T-helper 22 cell (primary cell): ENCODE results near the gene NDUFAF5.
A peak's percentile ranks its signal among the peaks of the same experiment; 100 is the strongest.
"Not testable (repeated sequence)": the region's sequence is repeated elsewhere in the genome, so short reads cannot be mapped to it uniquely, and the experiment has no call there.

Experiments used
- DNase-seq: peaks from one replicate; pipeline ENCODE4 v3.0.0-alpha.2; 2020; ENCODE audit warnings: low read depth

NDUFAF5 gene, protein sequence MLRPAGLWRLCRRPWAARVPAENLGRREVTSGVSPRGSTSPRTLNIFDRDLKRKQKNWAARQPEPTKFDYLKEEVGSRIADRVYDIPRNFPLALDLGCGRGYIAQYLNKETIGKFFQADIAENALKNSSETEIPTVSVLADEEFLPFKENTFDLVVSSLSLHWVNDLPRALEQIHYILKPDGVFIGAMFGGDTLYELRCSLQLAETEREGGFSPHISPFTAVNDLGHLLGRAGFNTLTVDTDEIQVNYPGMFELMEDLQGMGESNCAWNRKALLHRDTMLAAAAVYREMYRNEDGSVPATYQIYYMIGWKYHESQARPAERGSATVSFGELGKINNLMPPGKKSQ

DNA sequence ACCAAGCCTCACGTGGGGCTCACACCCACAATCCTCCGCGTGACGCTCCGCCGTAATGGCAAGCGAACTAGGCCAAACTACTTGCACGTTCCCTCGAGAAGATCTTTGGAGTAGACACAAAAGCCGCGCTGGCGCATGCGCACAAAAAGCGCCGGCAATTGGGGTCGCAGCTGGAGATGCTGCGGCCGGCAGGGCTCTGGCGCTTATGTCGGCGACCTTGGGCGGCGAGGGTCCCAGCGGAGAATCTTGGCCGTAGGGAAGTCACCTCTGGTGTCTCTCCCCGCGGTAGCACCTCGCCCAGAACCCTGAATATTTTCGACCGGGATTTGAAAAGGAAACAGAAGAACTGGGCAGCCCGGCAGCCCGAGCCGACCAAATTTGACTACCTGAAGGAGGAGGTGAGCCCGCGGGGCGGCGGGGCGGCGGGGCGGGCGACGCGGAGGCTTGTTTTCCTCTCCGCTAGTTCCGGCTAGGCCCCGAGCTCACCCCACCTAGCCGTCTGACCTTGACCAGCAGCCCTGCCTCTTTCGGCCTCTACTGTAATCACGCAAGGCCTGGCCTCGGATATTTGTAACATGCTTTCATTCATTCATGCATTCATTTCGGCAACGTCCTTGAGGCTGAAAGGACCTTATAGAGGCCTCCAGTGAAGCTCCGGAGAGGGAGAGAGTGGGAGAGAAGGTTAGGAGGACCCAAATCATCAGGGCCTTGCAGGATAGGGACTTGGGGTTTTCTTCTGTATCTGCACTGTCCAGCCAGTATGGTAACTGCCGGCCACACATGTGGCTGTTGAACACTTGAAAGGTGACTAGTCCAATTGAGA is at the start of gene NDUFAF5, which contains the start of gene ESF1:
Gene NDUFAF5, plus strand, starts transcription at position 136 of the 823 bp plus-strand sequence. Its CDS starts 41 bp downstream, at position 177.
Gene ESF1, minus strand, starts transcription at position 27 of the 823 bp plus-strand sequence. CDS start 1,779 bp downstream, outside the sequence.
- DNase-seq, result peak; percentile 85

DNA sequence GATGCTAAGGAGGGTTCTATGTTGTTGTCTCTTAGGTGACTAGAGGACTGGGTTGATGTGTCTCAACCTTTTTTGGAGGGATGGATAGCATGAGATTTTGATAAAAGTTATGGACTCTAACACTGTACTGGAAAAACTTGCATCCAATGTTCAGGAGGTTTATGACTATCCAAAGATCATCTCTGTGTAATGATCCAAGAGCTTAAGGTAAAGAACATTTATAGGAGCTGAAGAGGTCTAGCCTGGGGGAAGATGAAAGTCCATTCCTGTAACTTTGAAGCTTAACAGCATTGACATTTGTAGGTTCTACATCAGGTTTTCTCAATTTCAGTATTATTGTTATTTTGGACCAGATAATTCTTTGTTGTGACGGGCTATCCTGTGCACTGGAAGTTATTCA is 49.0 kb upstream of the NDUFAF5 start:
- no peak for DNase-seq

DNA sequence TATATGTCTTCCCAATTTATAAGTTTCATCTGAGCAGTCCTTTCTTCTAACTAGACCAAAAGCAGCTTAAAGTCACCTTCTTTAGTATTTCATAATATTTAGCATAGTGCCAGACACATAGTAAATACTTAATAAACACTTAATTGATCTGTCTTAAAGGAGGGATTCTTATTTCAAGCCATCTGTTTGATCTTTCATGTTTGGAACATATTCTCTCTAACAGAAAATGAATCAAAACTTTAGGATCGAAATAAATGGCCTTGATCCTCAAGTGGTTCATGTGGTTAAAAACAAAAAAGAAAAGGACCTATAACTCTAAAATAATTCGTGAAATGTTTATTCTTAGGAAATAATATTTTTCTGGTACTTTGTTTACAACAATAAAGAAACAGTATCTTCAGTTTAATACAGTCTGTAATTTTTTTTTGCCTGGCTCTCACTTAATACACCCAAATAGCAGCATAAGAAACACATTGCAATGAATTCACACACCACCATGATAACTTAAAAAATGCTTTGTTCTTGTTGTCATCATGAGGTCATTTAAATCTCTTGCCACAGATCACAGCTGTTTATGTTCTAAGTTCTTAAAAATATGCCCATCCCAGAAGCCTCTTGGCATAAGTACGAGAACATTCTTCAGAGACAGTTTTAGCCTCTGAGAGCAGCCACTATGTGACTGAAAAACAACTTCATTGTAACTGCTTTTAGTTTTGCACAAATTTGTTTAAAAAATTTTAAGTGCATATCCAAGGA is 48.2 kb upstream of the NDUFAF5 start:
- DNase-seq, result no peak

DNA sequence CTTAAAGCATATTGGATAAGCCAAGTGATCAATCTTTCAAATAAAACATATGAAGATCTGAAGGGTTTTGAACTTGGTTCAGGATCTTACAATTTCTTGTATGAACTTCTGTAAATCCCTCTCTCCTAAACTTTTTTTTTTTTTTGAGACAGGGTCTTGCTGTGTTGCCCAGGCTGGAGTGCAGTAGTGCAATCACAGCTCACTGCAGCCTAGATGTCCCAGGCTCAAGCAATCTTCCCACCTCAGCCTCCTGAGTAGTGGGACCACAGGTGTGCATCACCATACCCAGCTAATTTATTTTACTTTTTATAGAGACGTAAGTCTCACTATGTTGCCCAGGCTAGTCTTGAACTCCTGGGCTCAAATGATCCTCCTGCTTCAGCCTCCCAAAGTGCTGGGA is 46.6 kb upstream of the NDUFAF5 start:
- not testable (repeated sequence) for DNase-seq

DNA sequence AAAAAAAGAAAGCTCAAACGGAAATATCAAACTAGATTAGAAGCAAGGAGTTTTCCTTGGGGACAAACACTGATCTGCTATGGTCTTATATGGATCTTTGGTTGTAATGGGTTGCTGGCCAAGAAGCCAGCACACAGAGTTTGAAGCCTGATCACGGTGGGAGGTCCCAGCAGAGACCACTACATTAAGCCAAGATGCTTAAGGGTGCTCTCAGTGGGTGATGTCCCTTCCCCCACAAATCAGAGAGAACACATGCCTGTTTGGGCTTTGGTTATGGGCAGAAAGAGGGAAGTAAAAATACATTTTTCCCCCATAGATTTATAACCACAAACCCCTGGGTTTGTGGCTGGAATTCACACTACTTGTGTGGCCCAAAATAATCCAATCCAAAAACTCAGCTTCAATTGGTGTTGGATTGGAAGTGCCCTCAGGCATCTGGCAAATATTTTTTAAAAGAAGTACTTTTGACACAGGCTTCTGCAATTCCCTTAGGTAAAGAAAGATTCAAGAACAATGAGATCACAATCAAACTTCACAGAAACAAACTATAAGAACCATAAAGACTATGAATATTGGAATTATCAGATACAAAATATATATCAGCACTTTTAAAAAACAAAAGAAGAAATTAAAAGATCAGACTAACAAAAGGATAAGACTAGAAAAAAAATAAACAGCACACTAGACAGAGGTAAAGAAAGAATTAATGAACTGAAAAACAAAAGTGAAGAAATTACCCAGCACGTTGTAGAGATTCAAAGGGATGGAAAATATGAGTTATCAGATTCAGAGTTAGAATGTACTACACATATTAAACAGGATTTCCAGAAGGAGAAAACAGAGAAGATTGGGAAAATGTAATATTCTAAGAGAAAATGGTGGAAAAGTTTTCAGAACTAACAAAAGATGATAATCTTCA is 44.8 kb upstream of the NDUFAF5 start:
- no peak for DNase-seq

DNA sequence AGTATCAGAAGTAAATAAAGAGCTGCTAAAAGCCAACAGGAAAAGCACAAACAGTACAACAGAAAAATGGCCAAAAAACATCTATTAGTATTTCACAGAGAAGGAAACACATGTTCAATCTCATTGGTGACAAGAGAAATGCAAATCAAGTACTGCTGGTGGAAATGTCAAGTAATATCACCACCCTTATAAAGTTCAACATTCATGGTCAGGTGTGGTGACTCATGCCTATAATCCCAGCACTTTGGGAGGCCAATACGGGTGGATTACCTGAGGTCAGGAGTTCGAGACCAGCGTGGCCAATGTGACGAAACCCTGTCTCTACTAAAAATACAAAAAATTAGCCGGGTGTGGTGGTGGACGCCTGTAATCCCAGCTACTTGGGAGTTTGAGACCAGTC is 42.9 kb upstream of the NDUFAF5 start:
- DNase-seq, result no peak

DNA sequence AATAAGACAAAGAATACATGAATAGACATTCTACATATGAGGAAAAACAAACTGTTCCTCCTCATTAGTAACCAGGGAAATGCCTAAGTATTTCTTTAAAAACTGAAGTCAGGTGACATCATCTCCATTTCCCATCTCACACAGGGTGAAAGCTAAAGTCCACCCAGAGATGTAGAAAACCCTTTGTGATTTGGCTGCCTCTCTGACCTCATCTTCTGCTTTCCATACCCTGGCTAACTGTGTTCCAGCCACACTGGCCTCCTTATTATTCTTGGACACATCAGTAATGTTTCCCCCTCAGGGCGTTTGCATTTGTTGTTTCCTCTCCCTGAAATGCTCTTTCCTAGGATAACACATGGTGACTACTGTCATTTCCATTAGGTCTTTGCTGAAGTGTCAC is 40.5 kb upstream of the NDUFAF5 start:
- DNase-seq, result no peak

DNA sequence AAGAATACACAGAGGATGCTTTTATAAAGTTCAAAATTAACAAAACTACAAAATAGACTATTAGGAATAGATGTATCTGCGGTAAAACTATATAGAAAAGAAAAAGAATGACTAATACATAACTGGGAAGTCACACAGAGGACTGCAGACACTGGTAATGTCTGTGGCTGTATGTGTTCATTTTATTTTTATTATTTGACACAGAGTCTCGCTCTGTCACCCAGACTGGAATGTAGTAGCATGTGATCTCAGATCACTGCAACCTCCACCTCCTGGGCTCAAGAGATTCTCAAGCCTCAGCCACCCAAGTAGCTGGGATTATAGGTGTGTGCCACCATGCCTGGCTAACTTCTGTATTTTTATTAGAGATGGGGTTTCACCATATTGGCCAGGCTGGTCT is 39.0 kb upstream of the NDUFAF5 start:
- DNase-seq, result no peak

DNA sequence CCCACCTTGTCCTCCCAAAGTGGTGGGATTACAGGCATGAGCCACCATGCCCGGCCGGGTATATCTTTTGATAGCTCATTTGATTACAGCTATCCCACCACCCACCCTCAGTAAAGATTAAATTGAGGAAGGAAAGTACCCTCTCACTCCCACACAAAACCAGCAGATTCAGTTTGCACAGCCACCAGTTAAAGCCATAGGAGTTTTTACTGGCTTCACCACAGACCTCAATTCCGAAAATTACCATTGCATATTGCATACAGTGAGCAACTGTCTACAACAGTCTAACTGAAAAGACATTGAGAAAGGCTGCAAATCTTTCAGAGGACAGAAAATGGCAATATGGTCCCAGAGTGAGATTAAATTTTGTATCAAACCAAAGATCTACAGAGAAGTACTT is 35.0 kb upstream of the NDUFAF5 start:
- no peak for DNase-seq

DNA sequence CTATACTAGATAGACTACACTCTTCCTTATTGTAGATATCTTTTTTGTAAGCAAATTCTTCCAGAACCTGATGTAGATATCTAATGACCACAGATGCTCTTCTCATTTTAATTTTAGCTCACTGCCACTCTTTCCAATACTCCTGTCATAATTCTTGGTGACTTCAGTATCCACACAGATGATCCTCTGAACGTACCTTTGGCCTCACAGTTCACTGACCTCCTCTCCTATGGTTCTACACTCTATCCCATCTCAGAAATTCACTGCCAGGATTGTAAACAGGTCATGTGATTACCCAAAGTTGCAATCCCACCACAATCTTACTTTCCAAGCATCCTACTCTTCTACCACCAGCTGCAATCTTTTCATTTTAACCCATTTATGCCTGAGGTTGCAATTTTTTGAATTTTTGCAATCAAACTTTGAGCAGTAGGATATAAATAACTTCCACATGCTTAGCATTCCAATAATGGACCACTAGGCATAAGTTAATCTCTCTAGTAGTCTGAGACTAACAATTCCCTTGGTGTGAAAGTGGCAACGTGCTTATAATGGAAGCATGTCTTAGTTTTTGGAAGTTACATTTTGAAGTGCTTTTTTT is 31.3 kb upstream of the NDUFAF5 start:
- no peak for DNase-seq

DNA sequence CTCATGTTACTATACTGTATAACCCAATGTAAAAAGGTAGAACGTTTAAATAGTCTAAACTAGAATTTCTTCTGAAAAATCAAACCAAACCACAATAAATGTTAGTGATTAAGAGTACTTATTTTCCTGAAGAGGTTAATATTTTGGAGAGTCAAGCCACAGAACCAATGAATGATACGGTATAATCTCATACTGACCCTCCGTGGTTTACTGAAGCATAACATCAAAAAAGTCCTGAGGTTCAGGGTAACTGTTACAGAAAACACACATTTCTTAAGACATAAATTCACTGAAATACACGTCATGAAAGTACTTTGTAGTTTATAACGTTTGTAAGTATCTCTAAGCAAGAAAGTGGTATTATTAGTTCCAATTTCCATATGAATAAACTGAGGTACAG is 29.0 kb upstream of the NDUFAF5 start:
- no peak for DNase-seq

DNA sequence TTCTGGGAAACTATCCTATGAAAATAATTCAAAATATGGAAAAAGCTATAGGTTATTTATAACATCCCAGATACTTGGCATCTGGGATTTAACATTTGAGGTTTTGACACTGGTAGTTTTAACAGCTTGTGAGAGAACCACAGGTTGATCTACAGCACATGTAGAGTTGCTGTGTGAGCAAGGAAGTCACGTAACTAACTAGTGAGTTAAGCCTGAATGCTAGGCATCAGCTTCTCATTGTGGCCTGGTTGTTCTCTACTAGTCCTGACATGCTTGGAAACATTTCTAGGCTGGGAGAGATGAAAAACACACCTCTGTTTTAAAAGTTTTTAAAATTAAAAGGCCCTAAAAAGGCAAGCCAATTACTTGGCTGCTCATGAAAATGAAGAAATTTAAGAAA is 28.3 kb upstream of the NDUFAF5 start:
- DNase-seq, result no peak

DNA sequence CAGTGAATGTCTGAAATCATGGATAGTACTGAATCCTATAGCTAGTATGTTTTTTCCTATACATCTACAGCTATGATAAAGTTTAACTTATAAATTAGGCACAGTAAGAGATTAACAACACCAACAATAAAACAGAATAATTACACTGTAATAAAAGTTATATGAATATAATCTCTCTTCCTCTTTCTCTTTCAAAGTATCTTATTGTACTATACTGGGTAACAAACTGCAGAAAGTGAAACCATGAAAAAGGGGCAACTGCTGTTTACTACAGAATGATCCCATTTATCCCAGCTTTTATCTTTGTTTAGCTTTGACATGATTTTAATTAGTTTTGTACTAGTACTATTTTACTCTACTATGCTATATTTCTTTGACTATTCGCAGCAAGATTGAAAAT is 25.9 kb upstream of the NDUFAF5 start:
- DNase-seq, result no peak

DNA sequence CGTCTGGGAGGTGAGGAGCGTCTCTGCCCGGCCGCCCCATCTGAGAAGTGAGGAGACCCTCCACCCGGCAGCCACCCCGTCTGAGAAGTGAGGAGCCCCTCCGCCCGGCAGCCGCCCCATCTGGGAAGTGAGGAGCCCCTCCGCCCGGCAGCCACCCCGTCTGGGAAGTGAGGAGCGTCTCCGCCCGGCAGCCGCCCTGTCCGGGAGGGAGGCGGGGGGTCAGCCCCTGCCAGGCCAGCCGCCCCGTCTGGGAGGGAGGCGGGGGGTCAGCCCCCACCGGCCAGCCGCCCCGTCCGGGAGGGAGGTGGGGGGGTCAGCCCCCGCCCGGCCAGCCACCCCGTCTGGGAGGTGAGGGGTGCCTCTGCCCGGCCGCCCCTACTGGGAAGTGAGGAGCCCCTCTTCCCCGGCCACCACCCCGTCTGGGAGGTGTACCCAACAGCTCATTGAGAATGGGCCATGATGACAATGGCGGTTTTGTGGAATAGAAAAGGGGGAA is 24.3 kb upstream of the NDUFAF5 start:
- not testable (repeated sequence) for DNase-seq

DNA sequence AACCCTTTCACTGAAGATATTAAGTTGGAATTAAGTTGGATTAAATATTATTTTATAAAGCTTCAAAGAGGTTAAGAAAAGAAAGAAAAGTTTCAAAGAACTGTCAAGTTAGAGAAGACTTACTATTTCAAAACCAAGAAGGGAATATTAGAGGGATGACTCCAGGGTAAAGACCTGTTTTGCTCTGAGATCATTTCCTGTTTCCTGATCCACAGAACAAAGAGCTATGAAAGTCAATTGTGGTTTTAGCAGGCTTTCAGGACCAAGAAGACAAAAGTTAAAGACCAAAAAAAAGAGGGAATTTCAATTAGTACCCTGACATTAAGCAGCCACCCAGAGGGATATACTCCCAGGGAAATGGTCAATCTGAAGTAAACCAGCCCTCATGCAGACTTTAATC is 19.5 kb upstream of the NDUFAF5 start:
- no peak for DNase-seq

DNA sequence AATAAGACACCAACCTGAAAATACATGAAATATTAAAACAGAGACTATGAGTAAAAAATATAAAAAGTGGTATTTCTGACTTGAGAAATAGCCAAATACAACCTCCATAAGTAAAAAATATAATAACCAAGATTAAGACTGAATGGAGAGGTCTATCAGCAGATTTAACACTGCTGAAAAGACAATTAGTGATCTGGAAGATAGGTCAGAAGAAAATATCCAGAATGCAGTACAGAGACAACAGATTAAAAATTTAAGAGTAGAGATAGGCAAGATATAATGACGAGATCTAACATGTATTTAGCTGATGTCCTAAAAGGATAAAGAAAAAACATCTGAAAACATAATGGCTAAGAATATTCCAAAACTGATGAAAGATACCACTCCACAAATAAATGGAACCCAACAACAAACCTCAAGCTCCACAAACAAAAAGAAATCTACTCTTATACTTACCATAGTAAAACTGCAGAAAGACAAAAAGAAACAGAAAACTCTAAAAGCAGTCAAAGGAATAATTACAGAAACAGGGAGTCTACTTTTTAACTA is 18.9 kb upstream of the NDUFAF5 start:
- DNase-seq, result no peak

DNA sequence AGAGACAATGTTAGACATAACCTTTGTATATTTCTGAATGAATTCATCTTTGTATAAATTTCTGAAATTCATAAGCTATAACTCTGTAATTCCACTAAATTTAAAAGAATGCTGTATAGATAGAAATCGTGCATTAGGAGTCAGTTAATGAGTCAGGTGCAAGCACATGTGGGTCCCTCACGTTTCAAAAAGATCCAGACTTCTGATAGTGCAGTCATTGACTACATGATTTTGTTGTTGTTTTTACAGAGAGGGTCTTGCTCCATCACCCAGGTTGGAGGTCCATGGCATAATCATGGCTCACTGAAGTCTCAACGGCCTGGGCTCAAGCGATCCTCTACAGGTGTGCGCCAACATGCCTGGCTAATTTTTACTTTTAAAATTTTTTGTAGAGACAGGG is 14.7 kb upstream of the NDUFAF5 start:
- no peak for DNase-seq

DNA sequence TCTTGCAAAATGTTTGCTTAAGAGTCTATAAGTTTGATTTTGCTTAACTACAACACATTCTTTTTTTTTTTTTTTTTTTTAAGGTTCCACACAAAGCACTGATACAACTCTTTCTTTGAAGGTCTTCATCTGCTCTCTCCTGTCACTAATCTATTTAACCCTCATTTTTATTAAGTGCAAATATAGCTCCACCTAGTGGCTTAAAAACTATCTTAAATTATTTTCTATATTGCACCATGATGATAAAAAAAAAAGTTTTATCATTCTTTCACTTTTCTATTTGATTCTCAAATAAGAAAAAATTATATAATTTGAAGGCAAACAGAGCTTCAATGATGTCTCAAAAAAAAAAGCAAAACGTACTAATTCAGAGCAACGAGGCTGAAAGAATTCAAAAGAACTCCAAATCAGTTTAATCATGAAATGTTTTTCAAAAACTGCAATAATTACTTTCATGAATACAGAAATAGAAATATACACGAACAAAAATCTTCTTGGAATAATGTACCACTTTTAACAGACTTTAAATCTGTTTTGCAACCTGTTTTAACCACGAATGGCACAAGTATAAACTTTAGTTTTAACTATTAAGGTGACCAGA is 12.9 kb upstream of the NDUFAF5 start:
- DNase-seq, result no peak

DNA sequence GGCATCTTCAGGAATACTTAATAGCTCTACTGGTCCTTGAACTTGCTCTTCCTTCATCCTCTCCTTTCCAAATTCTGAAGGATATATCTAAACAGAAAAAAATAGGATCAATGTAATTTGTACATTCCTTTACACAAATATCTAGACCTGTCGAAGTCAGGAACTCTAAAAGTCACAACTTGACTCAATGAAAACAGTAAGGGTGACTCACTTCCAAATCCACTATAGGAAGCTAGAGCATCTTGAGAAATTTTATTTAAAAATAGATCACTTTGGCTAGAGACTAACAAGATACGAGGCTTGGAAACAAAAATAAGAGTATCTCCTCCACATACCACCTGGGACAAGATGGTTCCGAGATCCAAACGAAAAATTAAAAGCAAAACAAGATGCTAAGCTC is 12.3 kb upstream of the NDUFAF5 start:
- DNase-seq, result no peak

DNA sequence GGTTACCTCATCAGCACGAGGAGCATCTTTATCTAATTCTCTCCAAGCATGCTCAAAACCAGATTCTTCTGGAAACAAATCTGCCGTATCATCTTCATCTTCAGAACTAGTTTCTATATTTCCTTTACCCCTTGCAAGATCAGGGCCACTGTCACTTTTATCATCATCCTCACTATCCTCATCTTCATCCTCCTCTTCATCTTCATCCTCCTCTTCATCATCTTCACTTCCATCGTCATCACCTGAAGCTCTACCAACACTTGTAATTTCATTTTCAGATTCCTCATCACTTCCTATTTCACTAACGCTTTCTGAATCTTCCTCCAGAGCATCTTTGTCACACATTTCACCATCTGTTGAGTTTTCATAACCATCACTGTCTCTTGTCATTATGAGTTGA is 9.0 kb upstream of the NDUFAF5 start:
- DNase-seq, result no peak
